Keratinocyte (primary cell): Measurements from ENCODE around the gene LARP4.

ENCODE experiments used
- CTCF ChIP-seq, 3 experiments: IDR thresholded peaks in 1 of 3; conservative IDR thresholded peaks in 1 of 3; optimal IDR thresholded peaks in 1 of 3; 2 replicates in 2 of 3; 3 replicates in 1 of 3; pipeline versions ENCODE3 to v1.5.1; 2011; ENCODE audit warnings: low read length in 3 of 3, mild to moderate bottlenecking in 3 of 3, moderate library complexity in 2 of 3, control low read depth in 1 of 3, inconsistent platforms in 1 of 3; ENCODE audit not compliant: insufficient read depth in 2 of 3; ENCODE audit errors: extremely low read depth in 1 of 3
- EZH2 ChIP-seq: IDR thresholded peaks from one replicate; pipeline ENCODE4 v1.6.1; 2012; ENCODE audit warnings: inconsistent platforms, mild to moderate bottlenecking, low read length, moderate library complexity

DNA sequence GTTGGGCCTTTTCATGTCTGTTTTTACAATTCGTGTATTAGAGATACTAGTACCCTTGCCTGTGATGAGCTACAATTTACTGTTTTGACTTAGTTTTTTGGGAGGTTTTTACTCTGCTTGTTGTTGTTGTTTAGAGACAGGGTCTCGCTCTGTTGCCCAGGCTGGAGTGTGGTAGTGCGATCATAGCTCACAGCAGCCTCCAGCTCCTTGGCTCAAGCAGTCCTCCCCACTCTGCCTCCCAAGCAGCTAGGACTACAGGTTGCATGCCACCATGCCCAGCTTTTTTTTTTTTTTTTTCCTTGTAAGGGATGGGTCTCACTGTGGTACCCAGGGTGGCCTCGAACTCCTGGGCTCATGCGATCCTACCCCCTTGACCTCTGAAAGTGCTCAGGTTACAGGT lies 52.1 kb downstream of the LARP4 start:
- TF ChIP-seq CTCF (optimal IDR thresholded peaks at IDR 0.05 in 1 of 3, IDR thresholded peaks at IDR 0.05 in 1 of 3, conservative IDR thresholded peaks at IDR 0.05 in 1 of 3; ENCODE audit: extremely low read depth in 1 of 3, insufficient read depth in 2 of 3, low read length in 3 of 3) (no peak), EZH2 (no peak)
